HG02970 (cell line): ENCODE data around the gene LRRIQ1.
"Not testable (repeated sequence)": the region's sequence is repeated elsewhere in the genome, so short reads cannot be mapped to it uniquely, and the experiment has no call there.

Experiments used
- ATAC-seq: cut with Tn5 transposase; IDR thresholded peaks from one replicate; pipeline ENCODE4 v1.9.1; 2021; ENCODE audit warnings: mild to moderate bottlenecking, moderate library complexity, moderate number of reproducible peaks; ENCODE audit not compliant: unreplicated experiment, low FRiP score

Gene LRRIQ1

DNA sequence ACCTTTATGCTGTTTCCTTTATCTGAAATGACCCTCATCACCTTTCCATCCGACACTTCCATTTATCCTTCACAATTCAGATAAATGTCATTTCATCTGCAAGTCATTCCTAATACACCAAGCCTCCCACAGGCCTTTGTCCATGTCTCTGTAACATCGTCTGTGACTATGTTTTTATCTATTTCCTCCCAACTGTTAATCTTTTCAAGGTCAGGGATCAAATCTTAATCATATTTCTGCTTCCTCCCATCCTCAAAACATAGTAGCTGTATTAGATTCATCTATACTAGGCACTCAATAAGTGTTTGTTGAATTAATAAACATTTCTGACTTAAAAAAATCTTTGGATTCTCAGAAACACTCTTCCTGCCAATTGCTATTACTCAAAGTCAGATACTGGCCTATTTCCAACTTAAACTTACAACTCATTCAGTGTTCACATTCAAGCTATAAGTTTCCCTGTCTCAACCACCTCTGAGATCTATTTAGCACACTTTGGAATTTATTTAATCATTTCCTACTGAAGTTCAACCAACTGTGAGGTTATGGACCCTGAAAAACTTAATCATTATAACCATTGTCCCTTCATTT lies 143.6 kb downstream of the LRRIQ1 start:
- no peak for ATAC-seq

DNA sequence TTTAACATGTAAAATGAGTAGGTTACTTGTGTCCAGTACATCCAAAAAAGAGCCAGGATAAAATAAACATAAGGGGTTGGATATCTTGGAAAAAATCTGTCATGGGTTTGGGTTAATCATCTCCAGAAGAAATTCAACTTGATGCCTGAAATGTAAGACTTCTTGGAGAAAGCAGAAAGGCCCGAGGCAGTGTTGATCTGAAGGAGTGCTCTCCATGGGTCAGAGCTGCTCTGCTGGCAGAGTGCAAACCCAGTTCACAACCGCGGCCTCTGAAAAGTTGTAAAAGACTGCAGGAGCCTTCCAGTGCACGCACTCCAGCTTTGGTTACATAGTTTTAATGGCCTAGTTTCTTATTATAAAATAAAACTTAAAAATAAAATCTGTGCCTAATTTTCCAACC lies 146.5 kb downstream of the LRRIQ1 start:
- ATAC-seq: no peak

- ATAC-seq: no peak
Observed at GRCh38 chr12:85183855-85184254, 147.7 kb downstream of the LRRIQ1 start.

- ATAC-seq: no peak
Observed at GRCh38 chr12:85186236-85186635, 150.1 kb downstream of the LRRIQ1 start.

GRCh38 chr12:85188619-85189018 lies 152.5 kb downstream of the LRRIQ1 start:
- no peak for ATAC-seq

- no peak for ATAC-seq
Observed at GRCh38 chr12:85190728-85191127, 154.6 kb downstream of the LRRIQ1 start.

- not testable (repeated sequence) for ATAC-seq
Observed at GRCh38 chr12:85203809-85204208, 167.7 kb downstream of the LRRIQ1 start.

- no peak for ATAC-seq
Observed at GRCh38 chr12:85206543-85206942, 170.4 kb downstream of the LRRIQ1 start.

GRCh38 chr12:85224339-85224738 lies 188.2 kb downstream of the LRRIQ1 start:
- not testable (repeated sequence) for ATAC-seq

DNA sequence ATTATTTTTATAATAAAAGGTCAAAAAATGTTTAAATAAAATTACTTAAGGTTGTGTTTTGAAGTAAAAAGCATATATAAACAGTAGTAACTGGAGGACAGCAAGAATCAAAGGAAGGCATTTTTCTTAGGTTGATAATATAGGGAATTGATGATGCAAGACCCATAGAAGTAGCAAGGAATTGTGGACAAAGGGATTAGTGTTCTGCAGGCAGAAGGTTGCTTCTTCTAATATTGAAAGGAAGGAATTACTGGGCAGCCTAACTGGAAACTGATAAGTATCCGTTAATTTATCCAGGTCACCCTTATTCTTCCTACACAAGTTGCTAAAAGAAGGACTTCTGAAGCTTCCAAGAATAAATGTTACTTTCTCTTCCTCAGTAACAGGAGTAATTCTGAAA lies 189.3 kb downstream of the LRRIQ1 start:
- ATAC-seq: no peak

GRCh38 chr12:85237327-85237726 lies 201.2 kb downstream of the LRRIQ1 start:
- ATAC-seq: no peak

DNA sequence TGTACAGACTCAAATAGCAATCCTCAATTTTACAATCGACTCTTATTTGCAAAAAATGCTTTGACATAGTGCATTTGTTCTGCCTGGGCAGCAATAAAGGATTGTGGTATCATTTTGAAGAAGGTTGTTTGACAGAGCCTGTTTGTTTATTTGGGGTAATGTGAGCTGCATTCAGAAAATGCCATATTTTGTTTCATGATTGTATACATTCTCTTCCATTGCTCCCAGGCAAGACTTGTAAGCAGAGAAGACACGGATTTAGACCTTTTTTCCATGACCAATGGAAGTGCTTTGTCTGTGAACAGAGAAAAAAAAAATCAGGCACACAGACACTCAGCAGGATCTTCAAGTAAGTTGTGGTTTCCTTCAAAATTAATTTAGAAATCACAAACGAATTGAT lies 208.4 kb downstream of the LRRIQ1 start:
- no peak for ATAC-seq

DNA sequence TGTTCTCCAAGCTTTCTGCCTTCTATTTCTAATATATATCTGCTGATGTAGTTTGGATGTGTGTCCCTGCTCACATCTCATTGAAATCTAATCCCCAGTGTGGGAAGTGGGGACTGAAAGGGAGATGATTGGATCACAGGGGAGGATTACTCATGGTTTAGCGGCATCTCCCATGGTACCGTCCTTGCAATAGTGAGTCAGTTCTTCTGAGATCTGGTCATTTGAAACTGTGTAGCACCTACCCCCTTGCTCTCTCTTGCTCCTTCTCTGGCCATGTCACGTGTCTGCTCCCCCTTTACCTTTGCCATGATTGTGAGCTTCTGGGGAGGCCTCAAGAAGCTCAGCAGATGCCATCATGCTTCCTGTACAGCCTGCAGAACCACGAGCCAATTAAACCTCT lies 217.7 kb downstream of the LRRIQ1 start:
- ATAC-seq: no peak

GRCh38 chr12:85257671-85258070 lies 221.5 kb downstream of the LRRIQ1 start:
- no peak for ATAC-seq

DNA sequence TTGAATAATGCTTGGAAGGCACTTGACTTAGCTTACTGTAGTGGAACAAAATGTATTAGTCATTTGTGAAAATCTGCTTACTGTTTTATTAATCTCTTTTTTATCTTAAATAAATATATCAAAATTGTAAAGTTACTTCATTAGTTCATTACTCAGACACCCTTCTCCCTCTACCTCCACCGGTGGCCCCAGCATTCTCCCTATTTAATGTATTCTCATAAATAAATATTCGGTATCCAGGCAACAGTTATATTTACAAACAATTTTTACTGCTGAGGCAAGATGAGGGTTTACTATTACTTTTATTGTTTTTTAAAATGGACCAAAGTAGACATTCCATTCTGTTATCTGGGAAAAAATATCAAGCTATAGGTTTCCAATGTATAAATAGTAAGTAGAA lies 224.3 kb downstream of the LRRIQ1 start:
- no peak for ATAC-seq

DNA sequence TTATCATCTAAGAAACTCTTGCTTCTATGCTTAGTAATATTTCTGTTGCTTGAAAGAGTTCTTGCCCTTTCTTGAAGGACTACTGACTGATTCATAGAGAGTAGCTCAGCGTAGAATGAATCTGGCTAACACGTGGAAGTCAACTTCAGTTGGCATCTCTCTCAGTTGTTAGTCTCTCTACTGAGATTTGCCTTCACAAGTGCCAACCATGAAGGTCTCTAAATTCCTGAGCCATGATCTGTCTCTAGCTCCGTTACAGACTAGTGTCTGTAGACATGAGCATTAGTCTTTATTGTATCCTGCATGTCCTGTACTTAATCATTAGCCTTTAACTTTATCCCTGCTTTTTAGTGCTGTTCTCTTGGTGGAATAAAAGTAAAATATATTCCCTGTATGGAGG lies 224.7 kb downstream of the LRRIQ1 start:
- ATAC-seq: no peak

- no peak for ATAC-seq
Observed at GRCh38 chr12:85266356-85266755, 230.2 kb downstream of the LRRIQ1 start.

- no peak for ATAC-seq
Observed at GRCh38 chr12:85273381-85274314, 237.5 kb downstream of the LRRIQ1 start.

GRCh38 chr12:85274315-85274651 lies 238.1 kb downstream of the LRRIQ1 start:
- ATAC-seq: no peak

DNA sequence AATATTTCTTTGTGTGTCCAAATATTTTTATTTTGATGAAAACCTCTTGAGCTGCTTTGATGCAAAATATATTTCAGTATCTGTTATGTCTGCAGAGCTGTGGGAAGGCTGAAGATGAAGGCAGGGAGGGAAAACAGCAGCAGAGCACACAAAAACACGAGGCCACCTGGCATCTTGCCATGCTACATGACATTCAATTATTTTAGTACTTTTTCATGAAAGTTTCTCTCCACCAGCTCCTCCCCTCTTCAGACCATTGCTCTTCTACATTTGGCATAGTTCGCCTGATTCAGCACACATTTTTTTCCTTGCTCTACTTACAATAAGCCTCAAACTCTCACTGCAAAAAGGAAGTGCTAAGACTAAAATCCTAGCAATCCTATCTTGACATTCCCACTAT lies 239.2 kb downstream of the LRRIQ1 start:
- ATAC-seq: no peak

GRCh38 chr12:85277191-85277590 lies 241.0 kb downstream of the LRRIQ1 start:
- no peak for ATAC-seq
